GM18505 (cell line): ENCODE results near the gene CDK13.
"Not testable (repeated sequence)": the region's sequence is repeated elsewhere in the genome, so short reads cannot be mapped to it uniquely, and the experiment has no call there.

Experiments used
- ATAC-seq: cut with Tn5 transposase; IDR thresholded peaks from one replicate; pipeline ENCODE4 v1.9.1; 2021; ENCODE audit not compliant: unreplicated experiment
- POLR2A ChIP-seq: IDR thresholded peaks from 4 replicates; pipeline ENCODE4 v1.6.1; 2011; ENCODE audit warnings: borderline replicate concordance; ENCODE audit not compliant: insufficient read depth, insufficient read length; ENCODE audit errors: extremely low read depth

CDK13 gene

DNA sequence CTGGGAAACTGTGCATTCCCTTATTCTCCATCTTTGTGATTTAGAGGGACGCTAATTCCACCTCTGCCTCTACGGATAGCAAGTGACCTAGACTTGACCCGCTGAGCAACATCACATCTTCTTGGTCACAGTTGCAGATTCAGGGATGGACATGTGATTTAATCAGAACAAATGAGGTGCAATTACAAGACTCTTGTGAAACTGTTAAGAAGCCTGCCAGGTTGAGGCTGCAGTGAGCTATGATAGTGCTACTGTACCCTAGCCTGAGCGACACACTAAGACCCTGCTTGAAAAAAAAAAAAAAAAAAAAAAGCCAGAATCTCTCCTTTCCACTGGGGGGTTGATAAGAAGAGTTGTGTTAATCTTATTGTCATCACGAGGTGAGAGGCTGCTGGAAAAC is 170.0 kb downstream of the CDK13 start:
- no peak for ATAC-seq
- no peak for TF ChIP-seq POLR2A

DNA sequence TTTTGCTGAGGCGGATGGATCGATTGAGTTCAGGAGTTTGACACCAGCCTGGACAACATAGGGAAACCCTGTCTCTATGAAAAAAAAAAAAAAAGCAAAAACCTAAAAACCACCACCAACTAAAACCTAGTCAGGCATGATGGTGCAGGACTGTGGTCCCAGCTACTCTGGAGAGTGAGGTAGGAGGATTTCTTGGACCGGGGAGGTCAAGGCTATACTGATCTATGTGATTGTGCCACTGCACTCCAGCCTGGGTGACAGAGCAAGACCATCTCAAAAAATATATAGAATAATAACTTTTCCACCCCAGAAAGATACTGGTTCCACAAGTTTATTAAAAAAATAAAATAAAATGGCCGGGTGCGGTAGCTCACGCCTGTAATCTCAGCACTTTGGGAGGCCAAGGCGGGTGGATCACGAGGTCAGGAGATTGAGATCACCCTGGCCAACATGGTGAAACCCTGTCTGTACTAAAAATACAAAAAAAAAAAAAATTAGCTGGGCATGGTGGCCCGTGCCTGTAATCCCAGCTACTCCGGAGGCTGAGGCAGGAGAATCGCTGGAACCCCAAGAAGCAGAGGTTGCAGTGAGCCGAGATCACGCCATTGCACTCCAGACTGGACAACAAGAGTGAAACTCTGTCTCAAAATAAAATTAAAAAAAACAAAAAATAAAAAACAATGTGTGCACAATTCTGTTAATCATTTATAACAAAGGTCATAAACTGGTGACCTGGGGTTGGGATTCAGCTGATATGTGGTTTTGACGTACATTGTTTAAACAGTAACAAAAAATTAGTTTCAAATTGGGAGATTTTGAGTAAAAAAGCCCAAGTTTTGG is 172.3 kb downstream of the CDK13 start:
- ATAC-seq, result not testable (repeated sequence)

DNA sequence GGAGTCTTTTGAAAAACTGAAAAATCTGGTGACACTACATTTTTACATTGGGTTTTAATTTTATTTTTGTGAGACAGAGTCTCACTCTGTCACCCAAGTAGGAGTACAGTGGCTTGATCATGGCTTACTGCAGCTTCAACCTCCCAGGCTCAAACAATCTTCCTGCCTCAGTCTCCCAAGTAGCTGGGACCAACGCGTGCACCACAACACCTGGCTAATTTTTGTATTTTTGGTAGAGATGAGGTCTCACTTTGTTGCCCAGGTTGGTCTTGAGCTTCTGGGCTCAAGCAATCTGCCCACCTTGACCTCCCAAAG is 172.8 kb downstream of the CDK13 start:
- TF ChIP-seq POLR2A, result no peak
- no peak for ATAC-seq

DNA sequence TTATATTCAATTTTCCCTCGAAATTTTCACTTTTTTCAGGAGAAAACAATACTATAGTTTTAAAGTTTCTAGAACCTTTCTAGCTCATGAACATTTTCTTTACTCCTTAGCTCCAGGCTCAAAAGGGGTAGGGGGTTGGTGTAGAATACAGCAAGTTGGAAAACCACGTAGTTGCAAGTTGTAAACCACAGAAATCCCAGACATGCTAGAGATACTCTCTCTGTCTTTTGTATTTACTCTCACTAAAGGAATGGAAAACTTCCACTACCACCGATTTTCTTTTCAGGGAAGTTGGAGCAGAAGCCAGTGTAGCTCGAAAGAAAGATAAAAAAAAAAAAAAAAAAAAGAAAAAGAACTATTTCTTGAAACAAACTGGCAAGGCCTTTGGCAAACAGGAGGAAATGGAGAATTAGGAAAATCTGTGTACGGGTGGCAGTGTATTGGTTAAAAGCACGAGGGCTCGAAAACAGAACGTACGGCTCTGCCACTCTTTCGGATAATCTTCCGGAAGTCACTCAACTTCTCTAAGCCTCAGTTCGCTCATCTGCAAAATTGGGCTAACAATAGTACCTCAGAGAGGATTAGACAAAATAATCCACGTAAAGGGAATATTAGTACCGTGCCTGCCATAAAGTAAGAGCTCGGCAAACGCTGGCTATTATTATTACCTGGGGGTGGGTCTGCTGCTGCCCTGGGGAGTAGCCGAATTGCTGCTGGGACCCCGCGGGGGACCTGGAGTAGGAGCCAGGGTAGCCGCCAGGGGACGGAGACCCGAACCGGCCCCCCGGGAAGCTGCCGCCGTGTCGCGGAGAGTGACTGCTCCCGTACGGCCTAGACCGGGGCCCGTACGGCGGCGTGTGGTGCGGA is 183.7 kb downstream of the CDK13 start:
- no peak for ATAC-seq
- no peak for TF ChIP-seq POLR2A

DNA sequence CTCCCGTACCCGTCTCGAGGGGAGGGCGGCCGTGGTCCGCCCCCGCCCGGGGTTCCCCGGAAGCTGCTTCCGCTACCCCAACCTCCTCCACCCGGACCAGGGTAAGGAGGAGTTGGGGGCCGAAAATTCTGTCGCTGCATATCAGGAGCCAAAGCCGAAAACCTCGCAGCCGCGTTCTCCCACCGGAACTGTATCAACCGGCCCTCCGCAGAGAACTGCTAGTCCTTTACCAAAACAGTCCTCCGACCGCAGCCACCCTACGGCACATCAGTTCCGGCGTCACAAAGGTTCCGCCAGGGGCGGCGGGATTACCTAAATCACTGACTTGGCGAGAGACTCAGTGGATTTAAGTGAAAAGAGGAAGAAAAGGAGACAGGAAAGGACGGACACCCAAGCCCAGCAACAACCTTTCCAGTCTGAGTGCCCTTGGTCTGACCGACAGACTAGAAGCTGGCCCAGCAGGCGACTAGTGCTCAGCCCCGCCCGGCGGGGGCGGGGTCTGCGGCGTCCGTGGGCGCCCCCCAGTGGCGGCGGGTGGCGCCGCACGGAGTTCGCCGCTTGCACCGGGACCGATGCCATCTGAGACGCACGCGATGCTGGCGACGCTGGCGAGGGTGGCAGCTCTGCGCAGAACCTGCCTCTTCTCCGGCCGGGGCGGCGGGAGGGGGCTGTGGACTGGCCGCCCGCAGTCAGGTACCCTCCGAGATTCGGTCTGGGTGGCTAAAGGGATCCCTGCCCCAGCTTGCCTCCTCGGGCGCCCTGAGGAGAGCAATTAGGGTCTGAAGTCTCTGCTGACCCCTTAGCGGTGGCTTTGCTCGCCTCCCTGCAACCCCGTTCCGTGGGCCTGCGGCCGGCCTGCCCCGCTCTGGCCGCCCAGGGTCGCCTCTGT is 184.6 kb downstream of the CDK13 start, which contains the start of the genes MPLKIP and SUGCT:
TSS of gene MPLKIP (minus strand) at position 195 of the 889 bp plus-strand sequence. CDS start at position 140, 55 bp downstream.
TSS of gene SUGCT (plus strand) at position 578 of the 889 bp plus-strand sequence.
- peak; percentile 78 for TF ChIP-seq POLR2A

DNA sequence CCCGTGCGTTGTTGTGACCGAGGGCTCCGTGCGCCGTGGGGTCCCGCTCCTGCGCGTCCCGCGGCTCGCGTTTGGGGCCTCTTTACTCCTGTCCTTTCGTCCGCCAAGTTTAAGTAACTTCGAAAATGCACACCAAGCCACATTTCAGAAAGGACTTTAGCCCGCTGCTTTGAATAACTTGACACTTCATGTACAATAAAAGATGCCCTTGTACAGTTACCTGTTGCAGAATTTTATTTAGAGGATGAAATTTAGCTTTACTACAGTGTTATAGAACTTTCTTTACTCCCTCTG is 185.2 kb downstream of the CDK13 start:
- no peak for TF ChIP-seq POLR2A
- ATAC-seq, result no peak

More for the DNA sequence above, 184.6 kb downstream of the CDK13 start, which contains the start of the genes MPLKIP and SUGCT:
- peak; percentile 94 for ATAC-seq

DNA sequence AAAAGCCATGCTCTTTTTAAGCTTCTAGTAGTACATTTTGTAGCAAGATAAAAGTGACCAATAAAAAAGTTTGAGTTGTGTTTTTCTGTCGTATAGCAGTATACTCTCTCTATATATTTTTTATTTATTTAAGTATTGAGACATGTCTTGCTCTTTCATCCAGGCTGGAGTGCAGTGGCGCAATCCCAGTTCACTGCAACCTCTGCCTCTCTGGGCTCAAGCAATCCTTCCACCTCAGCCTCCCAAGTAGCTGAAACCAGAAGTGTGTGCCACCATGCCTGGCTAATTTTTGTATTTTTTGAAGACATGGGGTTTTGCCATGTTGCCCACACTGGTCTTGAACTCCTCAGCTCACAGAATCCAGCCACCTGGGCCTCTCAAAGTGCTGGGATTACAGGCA is 187.5 kb downstream of the CDK13 start:
- no peak for TF ChIP-seq POLR2A
- no peak for ATAC-seq

DNA sequence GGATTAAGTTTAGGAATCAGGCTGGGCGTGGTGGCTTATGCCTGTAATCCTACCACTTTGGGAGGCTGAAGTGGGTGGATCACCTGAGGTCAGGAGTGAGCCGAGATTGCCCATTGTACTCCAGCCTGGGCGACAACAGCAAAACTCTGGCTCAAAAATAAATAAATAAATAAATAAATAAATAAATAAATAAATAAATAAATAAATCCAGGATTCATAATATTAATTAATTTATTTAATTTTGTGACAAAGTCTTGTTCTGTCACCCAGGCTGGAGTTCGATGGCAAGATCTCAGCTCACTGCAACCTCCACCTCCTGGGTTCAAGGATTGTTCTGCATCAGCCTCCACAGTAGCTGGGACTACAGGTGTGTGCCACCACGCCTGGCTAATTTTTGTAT is 188.9 kb downstream of the CDK13 start:
- no peak for ATAC-seq
- TF ChIP-seq POLR2A, result no peak

DNA sequence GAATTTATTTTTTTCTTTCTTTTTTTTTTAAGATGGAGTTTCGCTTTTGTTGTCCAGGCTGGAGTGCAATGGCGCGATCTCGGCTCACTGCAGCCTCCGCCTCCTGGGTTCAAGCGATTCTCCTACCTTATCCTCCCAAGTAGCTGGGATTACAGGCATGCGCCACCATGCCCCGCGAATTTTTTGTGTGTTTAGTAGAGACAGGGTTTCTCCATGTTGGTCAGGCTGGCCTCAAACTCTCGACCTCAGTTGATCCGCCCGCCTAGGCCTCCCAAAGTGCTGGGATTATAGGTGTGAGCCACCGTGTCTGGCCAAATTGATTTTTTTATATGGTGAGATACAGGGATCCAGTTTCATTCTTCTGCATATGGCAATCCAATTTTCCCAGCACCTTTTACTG is 189.8 kb downstream of the CDK13 start:
- ATAC-seq, result not testable (repeated sequence)

DNA sequence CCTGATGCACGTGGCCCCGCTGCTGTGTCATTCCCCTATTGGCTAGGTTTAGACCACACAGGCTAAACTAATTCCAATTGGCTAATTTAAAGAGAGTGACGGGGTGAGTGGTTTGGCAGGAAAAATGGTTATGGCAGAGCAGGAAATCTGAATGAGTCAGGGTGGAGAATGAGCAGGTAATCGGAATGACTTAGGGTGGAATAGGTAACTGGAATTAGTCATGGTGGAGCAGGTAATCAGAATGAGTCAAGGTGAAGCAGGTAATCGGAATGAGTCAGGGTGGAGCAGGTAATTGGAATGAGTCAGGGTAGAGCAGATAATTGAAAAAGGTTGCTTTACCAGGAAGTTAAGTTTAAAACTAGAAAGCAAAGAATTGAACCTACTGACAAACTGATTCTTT is 191.9 kb downstream of the CDK13 start:
- ATAC-seq, result not testable (repeated sequence)

DNA sequence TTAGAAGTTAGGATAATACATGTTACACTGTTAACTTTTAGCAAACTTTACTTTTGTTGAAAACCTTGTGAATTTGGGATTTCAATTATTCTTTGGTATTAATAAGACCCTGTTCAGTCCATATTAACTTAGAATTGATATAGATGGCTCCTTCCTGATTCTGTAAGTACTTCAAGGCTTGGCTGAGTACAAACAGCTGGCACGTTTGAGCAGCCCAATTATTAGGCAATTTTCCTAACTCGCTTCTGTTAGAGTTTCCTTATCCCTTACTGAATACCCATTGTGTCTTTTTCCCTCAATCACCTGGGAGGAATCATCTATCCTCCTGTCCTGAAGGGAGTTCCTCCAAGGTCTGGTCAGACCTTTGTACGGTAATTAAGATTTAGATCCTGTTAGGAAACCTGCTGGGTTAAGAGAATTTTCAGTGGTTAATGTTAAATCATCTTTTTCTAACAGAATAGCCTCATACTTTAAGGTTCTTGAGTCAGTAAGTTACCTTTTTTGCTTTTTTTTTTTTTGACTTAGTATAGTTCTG is 195.6 kb downstream of the CDK13 start:
- ATAC-seq, result not testable (repeated sequence)

DNA sequence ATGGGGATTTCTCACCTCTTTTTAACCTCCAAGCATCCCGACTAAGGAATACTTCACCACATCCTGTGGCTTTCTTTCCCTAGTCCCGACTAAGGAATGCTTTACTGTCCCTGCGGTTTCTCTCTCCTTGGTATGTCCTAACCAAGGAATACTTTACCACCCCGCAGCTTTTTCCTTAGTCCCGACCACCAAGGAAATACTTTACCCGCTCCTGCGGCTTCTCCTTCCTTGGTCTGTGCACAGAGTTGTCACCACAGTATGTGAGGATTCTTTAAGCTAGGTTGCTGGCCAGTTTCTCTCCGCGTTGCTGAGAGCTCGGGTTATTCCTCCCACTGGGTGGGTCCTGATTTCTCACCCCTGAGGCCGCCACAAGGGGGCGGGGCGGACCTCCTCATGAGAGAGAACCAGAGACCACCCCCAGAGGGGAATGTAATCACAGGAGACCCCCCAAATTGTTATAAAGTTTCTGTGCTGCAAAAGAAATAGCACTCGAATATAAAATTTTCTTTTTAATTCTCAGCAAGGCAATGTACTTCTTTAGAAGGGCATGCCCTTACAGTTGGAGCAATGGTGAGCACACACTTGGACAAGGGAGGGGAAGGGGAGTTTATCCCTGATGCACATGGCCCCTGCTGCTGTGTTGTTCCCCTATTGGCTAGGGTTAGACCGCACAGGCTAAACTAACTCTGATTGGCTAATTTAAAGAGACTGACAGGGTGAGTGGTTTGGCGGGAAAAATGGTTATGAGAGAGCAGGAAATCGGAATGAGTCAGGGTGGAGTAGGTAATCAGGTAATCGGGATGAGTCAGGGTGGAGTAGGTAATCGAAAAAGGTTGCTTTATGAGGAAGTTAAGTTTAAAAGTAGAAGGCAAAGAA is 197.6 kb downstream of the CDK13 start:
- ATAC-seq, result no peak

DNA sequence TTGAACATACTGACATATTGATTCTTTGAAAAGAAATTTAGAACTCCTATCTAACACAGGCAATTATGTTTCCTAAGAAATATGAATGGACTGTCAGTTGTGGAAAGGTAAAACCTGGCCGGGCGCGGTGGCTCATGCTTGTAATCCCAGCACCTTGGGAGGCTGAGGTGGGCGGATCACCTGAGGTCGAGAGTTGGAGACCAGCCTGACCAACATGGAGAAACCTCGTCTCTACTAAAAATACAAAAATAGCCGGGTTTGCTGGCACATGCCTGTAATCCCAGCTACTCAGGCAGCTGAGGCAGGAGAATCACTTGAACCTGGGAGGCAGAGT is 198.2 kb downstream of the CDK13 start:
- not testable (repeated sequence) for ATAC-seq

More for the DNA sequence above, 197.6 kb downstream of the CDK13 start:
- no peak for TF ChIP-seq POLR2A
